Stimulated activated CD4-positive, alpha-beta T cell treated with anti-CD3 and anti-CD28 coated beads, Interleukin-15, amount 100 ng/mL, for 48 hours (primary cell): Measurements from ENCODE around the gene PRR20A.
"Not testable (repeated sequence)": the region's sequence is repeated elsewhere in the genome, so short reads cannot be mapped to it uniquely, and the experiment has no call there.

Source experiments
- DNase-seq, 2 donors: peaks; one replicate each; pipeline ENCODE4 v3.0.0-alpha.2; 2020; ENCODE audit warnings: low read depth in 2 of 2

PRR20A gene

GRCh38 chr13:57140235-57140968 is at the start of gene PRR20A:
Gene PRR20A, plus strand, starts transcription at chr13:57140918. Its CDS starts 387 bp downstream, at chr13:57141305.
- not testable (repeated sequence) for DNase-seq

- no peak for DNase-seq
Measured at GRCh38 chr13:57114945-57115344, 25.8 kb upstream of the PRR20A start.

- DNase-seq: no peak
Measured at GRCh38 chr13:57123681-57124080, 17.0 kb upstream of the PRR20A start.

- DNase-seq: no peak
Measured at GRCh38 chr13:57128909-57129308, 11.8 kb upstream of the PRR20A start.

DNA sequence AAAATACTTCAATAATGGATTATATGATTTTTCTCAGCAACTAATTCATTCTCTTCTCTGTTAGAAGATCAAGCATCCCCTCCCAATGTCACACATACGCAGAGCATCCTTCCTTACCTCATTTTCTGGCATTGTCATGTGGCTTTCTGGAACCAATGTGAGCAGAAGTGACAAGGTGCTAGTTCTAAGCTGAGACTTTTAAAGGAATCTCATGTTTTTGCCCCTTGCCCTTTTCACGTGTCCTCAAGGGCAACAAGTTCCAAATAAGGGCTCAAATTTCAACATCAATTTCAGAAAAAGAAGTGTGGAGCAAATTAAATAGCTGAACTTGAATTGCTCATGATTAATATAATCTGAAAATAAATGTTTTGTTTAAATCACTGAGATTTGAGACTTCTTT is 4.6 kb upstream of the PRR20A start:
- DNase-seq: no peak

DNA sequence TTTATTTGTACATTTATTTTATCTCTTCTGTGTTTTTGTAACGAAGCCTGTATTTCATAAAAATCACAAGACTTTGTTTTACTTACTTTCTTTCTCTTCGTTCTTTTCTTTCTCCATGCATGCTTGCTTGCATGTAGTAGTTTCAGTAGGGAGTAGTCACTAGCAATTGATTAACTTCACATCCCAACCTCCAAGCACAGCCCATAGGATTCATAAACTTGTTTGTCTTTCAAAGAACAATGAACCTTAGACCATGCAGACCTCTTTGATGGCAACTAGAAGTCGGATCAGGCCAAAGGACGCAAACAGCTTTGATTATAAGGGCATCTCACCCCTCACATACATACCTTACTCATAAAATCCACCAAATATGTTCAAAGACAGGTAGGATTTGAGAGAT is 3.1 kb upstream of the PRR20A start:
- DNase-seq: no peak

- no peak for DNase-seq
Measured at GRCh38 chr13:57138988-57139387, 1.7 kb upstream of the PRR20A start.

DNA sequence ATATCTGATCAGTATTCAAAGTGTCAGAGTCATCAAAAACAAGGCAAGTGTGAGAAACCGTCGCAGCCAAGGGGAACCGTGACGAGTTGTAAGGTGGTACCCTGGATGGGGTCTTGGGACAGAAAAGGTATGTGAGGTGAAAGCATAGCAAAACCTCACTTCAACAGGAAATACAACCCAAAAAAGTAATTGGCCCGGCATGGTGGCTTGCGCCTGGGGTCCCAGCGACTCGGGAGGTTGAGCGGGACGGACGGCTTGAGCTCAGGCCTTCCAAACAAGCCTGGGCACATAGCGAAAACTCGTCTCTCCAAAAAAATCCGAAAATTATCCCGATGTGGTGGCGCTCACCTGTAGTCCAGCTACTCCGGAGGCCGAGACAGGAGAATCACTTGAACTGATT is 937 bp upstream of the PRR20A start:
- DNase-seq: not testable (repeated sequence)

DNA sequence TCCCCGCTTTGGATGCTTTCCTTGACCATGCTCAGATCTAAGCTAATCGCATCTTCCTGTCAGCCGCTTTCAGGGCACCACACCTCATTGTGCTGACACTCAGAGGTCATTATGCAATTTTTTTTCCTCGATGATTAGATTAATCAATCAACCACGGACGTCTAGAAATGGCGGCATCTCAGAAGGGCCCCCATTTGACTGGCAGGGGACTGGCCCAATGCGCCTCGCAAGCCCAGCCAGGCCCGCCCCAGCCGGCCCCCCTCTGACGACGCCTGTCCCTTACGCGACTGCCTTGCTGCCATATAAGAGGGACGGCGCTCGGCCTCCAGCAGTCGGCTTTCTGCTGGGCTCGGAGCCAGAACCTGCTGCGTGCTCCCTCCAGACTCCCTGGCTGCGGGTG is 6.5 kb downstream of the PRR20A start, which contains the start of gene PRR20B:
PRR20B (plus strand) TSS at position 301 of the 400 bp plus-strand sequence. CDS start 387 bp downstream, outside the sequence.
- DNase-seq: not testable (repeated sequence)

DNA sequence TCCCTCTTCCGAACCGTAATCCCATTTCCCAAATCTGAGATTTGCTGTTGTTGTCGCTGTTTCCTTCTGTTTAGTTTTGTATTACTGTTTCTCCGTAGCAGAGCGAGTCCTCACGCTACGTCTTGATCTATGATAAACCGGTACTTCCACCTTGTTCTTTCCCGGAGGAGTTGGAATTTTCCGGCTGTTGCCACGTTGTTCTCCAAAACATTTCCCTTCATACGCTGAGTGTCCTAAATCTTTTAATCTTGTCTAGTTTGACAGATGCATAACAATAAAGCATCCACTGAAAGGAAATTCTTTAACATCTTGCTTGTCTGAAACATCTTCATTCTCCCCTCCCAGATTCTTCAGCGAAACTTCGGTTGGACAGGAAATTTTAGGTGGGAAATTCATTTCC is 7.4 kb downstream of the PRR20A start:
- not testable (repeated sequence) for DNase-seq

GRCh38 chr13:57153761-57154160 is 13.0 kb downstream of the PRR20A start, which contains the start of gene PRR20C:
Gene PRR20C, plus strand, starts transcription at chr13:57154061. Its CDS starts 387 bp downstream, at chr13:57154448.
- not testable (repeated sequence) for DNase-seq

GRCh38 chr13:57160332-57160731 is 19.6 kb downstream of the PRR20A start, which contains the start of gene PRR20D:
Gene PRR20D, plus strand, starts transcription at chr13:57160632. Its CDS starts 387 bp downstream, at chr13:57161019.
- not testable (repeated sequence) for DNase-seq

- DNase-seq: not testable (repeated sequence)
Measured at GRCh38 chr13:57166897-57167296, 26.2 kb downstream of the PRR20A start, which contains the start of gene PRR20E. Gene PRR20E, plus strand, starts transcription at chr13:57167197. Its CDS starts 387 bp downstream, at chr13:57167584.

GRCh38 chr13:57191667-57192066 is 50.9 kb downstream of the PRR20A start:
- DNase-seq: no peak
